CD4-positive, alpha-beta T cell treated with Interleukin-15 for 4 hours (primary cell): ENCODE results near the gene SHPK.
"Not testable (repeated sequence)": the region's sequence is repeated elsewhere in the genome, so short reads cannot be mapped to it uniquely, and the experiment has no call there.

Experiments
- DNase-seq: peaks from one replicate; pipeline ENCODE4 v3.0.0-alpha.2; 2020; ENCODE audit warnings: low spot score

The SHPK gene

GRCh38 chr17:3585826-3586225, 50.2 kb downstream of the SHPK start:
- no peak for DNase-seq

DNA sequence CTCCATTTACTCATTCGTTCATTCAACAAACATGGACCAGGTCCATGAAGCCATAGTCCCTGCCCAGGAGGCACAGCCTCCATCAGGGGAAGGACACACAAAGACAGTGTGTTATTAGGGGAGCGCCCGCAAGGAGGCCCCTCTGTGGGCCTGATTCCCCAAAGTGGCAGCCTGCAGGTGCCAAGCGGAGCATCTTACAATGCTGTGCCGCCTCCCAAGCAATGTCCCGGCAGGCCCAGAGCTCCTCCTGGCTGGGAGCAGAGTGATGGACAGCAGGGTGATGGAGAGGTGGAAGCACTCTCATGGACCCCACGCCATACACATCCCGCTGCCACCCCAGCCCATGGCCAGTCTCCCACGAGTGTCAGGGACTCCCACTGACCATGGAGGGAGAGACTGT, 52.6 kb downstream of the SHPK start:
- no peak for DNase-seq

GRCh38 chr17:3582915-3583314, 53.1 kb downstream of the SHPK start:
- DNase-seq: no peak

GRCh38 chr17:3578667-3579066, 57.4 kb downstream of the SHPK start:
- not testable (repeated sequence) for DNase-seq

GRCh38 chr17:3576970-3577369, 59.1 kb downstream of the SHPK start:
- DNase-seq: no peak

- DNase-seq: no peak
These were observed 60.5 kb downstream of the SHPK start for GRCh38 chr17:3575511-3575910.

DNA sequence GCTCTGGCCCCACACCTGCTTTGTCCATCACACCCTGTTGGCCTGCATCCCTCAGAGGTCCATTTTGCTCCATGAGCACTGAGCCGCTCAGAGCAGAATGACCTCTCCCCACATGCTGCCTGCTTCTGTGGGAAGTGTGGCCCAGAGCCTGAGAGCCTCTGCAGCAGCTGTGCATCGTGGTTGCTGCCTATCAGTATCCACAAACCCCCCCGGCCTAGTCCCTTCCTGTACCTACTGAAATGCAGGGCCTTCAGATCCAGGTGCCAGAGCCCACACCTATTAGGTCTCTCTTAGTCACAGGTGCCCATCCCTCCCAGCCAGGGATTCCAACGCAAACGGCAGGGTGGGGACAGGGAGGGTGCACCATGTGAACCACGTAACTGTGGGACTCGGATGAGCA, 61.8 kb downstream of the SHPK start:
- DNase-seq: no peak

GRCh38 chr17:3573246-3574100, 62.6 kb downstream of the SHPK start:
- no peak for DNase-seq

DNA sequence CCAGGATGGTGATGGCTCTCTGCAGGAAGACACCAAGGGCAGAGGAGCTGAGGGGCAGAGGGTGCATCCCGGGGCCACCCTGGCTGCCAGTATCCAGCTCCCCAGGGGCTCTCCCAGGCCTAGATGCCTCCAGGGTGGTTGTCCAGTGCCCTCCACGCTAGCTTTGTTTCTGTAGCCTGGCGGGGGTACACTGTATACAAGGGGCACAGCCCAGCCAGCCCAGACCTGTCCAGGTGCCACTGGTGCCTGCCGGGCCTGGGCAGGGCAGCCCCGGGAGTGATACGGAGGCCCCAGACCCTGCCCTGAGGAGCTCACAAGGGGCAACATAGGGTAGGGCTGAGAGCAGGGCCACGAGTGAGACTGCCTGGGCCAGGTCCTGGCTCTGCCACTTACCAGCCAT, 63.8 kb downstream of the SHPK start:
- no peak for DNase-seq

- no peak for DNase-seq
These were observed 64.8 kb downstream of the SHPK start for GRCh38 chr17:3571043-3571900.

DNA sequence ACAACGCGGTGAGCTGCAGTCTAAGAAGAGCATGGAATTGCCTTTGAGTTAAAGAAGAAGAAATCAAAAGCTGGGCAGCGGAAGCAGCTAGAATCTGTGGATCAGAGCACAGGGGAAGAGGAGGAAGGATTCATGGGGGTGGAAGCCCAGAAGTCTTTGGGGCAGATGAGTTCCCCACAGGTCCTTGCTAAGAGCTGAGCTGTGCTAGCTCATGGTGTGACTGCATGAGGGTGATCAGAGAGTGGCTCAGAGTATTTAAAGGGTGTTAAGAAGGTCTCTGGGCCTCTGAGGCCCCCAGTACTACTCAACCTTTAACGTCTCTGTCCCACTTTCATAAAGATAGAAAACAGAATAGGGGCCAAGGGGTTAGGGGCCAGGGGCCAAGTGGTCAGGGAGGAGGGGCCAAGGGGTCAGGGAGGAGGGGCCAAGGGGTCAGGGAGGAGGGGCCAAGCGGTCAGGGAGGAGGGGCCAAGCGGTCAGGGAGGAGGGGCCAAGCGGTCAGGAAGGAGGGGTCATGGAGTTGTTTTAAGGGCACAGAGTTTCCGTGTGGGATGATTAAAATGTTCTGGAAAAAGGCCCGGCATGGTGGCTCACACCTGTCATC, 66.4 kb downstream of the SHPK start:
- DNase-seq: no peak

DNA sequence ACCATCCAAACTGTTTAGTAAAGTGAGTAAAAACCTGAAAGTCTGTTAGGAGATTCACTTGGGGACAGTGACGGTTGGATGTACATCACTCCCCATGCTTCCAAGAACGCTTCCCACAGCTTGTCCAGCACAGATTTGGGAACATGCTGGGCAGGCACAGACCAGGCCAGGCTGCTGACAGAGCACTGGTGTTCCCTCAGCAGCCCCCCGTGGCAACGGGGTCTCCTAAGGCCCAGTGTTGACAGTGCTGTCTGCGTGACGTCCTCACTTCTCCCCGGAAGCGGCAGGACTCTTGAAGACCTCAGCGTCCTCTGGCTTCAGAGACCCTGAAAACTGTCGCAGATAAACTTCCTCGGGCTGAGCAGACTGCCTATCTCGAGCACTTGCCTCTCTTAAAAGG, 69.5 kb downstream of the SHPK start:
- DNase-seq: no peak

DNA sequence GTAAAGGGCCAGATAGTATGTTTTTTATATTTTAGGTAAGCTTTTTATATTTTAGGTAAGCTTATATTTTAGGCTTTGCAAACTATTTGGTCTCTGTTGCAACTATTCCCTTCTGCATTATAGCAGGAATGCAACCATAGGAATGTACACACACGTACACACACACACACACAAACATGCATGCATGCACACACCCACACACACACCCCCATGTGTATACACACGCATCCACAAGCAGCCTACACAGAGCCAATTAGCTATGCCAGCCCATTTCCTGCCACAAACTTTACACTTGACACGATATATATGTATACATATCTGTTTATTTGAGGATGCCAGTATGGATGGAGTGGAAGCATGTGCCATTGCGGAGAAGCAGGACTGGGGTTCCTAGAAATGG, 70.9 kb downstream of the SHPK start:
- DNase-seq: no peak

DNA sequence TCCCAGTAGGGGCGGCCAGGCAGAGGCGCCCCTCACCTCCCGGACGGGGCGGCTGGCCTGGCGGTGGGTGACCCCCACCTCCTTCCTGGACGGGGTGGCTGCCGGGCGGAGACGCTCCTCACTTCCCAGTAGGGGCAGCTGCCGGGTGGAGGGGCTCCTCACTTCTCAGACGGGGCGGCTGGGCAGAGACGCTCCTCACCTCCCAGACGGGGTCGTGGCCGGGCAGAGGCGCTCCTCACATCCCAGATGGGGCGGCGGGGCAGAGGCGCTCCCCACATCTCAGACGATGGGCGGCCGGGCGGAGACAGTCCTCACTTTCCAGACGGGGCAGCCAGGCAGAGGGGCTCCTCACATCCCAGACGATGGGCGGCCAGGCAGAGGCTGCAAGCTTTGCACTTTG, 71.8 kb downstream of the SHPK start:
- DNase-seq: not testable (repeated sequence)

- no peak for DNase-seq
These were observed 76.8 kb downstream of the SHPK start for GRCh38 chr17:3559270-3559645.

- peak; percentile 37 for DNase-seq
These were observed 77.3 kb downstream of the SHPK start for GRCh38 chr17:3558603-3559269.
